Kidney glomerular epithelial cell (primary cell): ENCODE measurements around the gene GPR142.

Experiments
- DNase-seq: peaks from one replicate; lab custom pipeline; 2025; lab: John Stamatoyannopoulos, UW

Gene GPR142

DNA sequence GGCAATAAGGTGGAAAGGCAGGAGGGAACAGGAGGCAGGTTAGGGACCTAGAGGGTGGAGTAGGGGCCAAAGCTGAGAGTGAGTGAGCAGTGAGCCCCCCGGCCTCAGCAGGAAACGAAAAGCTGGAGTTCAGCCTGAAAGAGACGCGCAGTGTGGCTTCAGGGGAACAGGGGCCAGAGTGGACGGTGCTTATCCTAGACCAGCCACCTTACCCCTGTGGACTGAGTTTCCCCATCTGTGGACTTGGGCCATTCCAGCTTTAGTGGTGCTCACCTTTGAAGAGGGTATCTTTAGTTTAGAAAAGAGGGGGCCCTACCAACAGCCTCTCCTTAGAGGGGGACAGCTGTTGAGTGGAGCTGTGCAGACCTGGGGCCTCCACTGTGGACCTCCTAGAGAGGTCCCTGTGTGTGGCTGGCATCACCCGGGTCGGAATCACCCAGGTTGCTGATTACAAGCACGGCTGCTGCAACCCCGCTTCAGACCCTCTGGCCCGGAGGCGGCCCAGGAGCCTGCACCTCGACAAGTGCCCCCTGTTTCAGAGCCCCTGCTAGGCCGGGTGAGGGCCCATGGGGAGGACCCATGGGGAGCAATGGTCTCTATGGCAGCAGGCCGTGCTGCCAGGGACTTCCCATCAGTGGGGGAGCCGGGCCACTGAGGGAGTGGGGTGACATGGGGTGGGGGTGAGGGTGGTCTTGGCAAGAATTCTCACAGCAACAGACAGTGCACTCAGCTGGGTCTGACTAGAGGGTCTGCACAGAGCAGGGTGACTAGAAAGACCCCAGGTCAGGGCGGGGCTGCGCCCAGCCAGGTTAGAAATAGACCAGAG lies 2.6 kb downstream of the GPR142 start:
- DNase-seq = no peak

DNA sequence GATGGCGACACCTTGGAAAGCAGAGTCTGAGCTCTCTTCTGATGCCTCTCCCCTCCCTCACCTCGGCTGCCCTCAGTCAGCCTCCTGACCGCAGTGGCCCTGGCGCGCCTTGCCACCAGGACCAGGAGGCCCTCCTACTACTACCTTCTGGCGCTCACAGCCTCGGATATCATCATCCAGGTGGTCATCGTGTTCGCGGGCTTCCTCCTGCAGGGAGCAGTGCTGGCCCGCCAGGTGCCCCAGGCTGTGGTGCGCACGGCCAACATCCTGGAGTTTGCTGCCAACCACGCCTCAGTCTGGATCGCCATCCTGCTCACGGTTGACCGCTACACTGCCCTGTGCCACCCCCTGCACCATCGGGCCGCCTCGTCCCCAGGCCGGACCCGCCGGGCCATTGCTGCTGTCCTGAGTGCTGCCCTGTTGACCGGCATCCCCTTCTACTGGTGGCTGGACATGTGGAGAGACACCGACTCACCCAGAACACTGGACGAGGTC lies 4.4 kb downstream of the GPR142 start:
- no peak for DNase-seq

DNA sequence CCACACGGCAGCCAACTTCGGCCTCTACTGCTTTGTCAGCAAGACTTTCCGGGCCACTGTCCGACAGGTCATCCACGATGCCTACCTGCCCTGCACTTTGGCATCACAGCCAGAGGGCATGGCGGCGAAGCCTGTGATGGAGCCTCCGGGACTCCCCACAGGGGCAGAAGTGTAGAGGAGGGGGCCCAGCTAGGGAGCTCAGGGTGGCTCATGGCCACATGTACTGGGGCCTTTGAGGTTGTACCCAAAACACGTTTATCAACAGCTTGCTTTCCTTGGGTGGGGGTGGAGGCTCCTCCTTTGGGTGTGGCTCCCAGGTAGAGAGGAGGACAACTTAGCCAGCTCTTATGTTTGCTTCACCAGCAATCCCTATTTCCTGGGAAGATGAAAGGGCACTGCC lies 5.1 kb downstream of the GPR142 start:
- DNase-seq = no peak

DNA sequence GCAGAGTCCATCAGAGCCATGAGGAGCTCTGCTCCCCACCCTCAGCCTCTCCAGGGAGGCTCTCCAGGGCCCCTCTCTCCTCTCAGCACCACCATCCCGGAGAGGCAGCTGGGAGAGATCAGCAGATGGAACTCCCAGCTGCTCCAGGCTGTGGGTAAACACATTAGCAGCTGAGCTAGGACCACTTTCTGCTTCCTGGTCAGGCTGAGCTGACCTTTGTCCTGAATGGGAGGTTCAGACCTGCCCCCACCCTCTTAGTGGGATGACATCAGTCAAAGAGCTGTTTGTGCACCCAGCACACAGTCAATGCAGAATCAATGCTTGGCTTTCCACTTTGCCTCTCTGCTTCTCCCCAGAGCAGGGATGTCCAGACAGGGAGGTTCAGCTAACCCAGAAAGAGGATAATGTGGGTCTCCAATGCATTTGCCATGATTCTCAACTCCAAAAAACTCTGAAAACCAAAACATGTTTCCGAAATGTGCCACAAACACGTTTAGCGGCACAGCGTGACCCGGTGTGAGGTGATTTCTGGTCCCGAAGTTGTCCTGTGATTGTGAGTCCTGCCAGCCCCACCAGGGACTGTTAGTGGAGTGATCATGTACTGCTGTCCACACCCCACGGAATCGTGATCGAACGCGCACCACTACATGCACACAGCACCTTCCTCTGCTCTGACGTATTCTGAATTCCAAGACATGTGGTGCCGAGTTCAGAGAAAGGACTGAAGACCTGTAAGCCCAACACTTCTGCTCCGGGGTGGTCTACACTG lies 6.7 kb downstream of the GPR142 start:
- DNase-seq = no peak

DNA sequence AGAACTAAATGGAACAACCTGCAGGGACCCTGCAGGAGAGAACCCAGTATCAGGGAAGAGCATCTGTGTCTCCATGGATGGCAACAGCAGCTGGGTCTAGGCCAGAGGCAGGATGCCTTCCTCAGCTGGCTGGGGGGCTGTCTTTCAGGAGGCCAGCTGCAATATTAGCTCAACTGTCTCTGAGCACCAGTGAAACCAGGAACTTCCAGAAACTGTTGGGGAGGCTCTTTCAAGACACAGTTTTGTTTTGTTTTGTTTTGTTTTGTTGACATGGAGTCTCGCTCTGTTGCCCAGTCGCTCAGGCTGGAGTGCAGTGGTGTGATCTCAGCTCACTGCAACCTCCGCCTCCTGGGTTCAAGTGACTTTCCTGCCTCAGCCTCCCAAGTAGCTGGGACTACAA lies 7.6 kb downstream of the GPR142 start:
- DNase-seq = no peak

DNA sequence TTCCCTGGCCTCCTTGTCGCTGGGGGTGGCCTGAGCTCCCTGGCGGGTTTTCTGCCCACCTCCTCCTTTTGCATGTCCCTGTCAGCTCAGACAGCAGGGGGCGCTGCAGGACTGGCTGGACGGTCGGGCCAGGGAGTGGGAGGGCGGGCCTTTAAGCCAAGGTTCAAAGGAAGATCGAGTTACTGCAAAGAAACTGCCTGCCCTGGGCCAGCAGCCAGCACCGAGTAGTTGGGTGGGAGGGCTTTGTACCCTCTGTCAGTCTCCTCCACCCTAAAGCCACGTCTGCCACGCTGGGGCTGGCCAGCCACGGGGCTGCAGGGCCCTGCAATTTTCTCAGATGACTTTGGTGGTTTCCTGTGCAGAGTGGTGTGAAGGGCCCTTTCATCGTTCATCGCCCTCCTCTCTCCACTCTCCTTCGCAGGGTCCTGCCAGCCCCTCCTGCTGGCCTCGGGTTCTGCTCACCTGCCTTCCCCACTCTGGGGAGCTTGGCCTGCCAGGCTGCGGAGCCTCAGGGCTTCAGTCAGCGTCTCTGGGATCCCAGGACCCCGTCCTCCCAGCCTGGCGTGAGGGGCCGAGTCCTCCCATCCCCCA lies 12.3 kb downstream of the GPR142 start:
- peak; percentile 80 for DNase-seq

DNA sequence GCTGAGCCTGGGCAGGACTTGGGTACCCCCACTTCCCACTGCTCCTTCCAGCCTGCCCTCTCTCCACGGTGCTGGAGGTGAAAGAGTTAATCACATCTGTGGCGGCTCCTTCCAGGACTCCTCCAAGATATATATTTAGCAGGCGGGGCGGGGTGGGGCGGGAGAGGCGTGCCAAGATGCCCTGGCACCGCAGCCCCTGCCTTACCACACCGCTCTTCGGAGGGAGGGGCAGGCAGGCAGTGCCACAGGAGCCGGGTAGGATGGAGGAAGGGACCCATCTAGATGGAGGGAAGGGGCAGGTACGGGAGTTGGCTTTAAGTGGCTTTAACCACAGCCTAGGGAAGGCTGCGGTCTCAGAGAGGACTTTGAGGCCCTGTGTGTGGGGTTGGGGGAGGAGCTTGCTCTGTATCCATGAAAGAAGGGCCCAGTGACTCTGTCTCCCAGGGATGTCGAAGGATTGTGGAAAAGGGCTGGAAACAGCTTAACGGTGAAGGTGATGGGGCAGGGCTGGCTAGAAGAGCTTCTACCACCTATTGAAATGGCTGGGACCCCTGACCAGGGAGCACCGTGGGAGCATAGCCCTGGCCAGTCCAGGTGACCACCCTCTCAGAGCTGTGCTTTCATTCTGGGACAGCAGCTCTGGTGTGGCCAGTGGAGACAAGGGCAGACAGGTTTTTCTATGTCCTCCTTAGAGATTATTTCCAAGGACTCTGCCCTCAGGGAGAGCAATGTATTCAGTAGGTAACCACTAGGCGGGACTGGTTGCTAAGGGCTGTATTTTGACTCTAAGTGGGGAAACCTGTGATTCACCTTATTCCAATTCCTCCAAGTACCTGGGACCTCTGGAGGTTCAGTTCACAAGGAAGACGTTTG lies 13.0 kb downstream of the GPR142 start:
- DNase-seq = no peak

DNA sequence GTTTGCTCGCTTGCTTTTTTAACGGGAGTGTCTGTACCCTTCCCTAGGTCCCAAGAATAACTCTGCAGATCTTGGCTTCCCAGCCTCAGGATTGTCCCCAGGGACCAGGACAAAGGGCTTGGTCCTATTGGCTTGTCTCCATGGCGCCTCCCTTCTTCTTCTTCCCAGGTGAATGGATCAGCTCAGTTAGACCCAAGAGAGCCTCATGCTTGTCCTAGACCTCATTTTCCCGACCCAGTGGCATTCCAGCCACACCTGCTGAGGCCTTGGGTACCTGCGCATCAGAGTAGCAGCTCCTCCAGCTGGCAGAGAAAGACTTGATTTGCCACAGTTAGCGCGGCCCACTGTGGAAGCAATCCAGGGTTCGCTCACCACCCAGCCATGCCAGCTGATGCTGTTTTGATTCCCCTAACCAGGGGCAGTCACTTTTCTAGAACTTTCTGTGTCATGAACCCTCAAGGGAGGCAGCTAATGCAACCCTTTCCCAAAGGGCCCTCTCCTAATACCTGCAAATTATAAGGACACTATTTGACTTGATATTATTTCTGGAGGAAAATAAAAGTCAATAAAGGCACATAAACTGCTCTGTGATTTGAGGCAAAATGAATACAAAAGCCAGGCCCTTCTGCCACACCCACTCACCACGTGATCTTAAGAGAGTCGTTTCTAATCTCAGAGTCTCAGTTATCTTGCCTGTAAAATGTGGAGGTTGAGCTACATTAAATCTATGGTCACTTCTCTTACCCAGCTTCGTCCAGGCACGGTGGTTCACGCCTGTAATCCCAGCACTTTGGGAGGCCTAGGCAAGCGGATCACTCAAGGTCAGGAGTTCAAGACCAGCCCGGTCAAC lies 13.9 kb downstream of the GPR142 start:
- DNase-seq = no peak

DNA sequence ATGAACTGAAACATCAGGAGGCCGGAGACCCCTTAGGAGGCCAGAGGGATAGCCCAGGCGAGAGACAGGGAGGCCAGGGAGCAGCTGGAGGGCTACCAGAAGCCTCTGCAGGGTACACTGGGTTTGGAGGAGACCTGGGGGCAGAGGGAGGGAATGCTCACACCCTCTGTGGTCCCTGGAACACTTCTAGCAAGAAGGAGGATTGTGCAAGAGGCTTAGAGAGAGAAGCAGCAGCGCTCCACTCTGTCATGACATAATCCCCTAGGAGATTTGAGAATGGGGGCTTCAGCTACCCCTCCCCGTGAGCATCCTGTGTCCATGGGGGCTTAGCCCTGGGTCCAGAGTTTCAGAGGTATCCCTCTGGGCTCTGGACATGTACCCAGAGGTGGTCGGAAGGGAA lies 15.8 kb downstream of the GPR142 start:
- no peak for DNase-seq

DNA sequence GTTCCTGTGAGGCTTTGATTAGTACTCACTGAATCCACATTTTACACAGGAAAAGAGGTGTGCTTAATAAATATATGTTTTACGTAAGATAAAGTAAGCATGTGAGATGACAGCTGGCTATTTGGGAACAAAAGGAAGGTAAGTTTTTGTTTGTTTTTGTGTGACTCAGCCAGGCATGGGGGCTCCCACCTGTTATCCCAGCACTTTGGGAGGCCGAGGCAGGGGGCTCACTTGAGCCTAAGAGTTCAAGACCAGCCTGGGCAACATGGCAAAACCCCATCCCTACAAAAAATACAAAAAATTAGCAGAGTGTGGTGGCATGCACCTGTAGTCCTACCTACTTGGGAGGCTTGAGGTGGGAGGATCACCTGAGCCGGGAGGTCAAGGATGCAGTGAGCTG lies 17.9 kb downstream of the GPR142 start:
- no peak for DNase-seq

DNA sequence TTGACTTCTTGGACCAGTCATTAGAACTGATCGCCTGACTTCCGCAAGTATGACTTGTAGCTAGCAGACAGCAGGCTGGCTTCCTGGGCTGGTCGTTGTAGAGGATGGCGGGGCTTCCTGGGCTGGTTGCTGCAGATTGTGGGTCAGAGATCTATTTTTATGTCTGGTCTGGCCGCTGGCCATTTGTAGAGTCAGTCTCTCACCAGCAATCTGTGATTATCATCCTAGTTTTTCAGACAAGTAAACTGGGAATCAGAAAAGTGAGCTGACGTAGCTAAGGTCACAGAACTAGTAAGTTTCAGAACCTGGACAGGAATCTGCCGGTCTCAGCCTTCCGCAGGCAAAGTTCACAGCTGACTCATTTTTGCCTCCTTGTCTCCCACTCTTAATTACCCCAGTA lies 19.1 kb downstream of the GPR142 start:
- DNase-seq = no peak

DNA sequence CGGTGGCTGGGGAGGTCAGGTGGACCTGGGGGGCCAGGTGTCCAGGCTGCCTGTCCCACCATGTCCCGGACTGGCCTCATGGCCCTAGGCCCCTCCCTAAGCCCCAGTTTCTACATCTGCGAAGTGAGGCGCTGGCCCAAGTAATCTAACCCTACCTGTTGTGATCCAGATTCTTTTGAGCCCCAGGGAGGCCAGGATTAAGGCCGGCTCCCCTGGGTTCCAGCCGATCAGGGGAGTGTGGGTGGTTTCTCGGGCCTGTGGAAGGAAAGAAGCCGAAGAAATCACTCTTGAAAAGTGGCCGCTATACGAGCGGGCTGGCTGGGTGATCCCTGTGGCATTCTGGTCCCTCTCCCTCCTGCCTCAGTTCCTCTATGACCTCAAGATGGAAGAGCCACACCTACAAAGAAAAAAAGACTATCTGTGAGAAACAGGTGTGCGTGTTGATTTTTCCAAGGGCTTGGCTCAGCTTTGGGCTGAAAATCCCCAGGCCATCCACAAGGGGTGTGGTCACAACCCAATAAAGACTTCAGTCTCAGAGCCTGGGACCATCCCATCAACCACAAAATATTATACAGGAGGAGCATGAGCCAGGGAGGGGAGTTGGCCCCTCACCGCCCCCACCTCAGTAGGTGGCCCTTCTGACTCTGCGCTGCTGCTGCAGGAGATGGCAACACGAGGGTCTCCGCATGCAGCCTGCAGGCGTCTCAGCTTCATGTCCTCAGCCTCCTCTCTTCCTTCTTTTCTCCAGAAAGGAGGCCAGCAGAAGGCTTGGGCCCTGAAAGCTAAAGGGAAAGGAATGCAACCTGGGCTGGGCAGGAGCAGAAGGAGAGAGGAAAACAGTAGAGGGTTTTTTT lies 20.3 kb downstream of the GPR142 start:
- DNase-seq = no peak

DNA sequence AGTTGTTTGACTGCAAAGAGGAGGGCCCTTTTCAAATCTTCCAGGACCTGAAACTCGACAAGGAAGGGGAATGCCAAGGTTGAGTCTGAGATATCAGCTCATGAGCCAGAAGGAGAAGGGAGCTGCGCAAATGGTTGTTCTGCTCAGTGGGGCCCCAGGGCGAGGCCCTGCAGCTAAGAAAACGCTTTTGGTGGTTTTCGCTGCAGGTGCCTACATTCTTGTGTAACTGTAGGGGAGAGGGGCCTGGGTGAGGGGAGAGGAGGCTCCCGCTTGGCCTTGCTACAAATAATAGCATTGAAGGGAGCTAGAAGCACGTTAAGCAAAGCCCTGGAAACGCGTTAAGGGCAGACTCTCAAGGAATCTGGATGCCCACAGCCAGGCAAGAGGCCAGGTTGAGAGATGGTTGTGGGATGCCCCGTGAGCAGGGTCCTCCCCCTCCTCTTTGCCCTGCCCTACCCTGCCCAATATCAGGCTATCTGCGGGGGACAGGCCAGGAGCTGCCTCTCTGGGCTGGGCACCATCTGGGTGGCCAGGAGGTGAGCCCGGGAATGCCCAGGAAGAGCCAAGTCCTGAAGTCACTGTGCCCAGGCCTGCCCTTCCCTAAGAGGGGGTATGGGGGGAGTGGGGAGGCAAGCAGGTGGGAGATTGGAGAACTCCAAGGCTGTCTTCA lies 21.9 kb downstream of the GPR142 start:
- DNase-seq = no peak

DNA sequence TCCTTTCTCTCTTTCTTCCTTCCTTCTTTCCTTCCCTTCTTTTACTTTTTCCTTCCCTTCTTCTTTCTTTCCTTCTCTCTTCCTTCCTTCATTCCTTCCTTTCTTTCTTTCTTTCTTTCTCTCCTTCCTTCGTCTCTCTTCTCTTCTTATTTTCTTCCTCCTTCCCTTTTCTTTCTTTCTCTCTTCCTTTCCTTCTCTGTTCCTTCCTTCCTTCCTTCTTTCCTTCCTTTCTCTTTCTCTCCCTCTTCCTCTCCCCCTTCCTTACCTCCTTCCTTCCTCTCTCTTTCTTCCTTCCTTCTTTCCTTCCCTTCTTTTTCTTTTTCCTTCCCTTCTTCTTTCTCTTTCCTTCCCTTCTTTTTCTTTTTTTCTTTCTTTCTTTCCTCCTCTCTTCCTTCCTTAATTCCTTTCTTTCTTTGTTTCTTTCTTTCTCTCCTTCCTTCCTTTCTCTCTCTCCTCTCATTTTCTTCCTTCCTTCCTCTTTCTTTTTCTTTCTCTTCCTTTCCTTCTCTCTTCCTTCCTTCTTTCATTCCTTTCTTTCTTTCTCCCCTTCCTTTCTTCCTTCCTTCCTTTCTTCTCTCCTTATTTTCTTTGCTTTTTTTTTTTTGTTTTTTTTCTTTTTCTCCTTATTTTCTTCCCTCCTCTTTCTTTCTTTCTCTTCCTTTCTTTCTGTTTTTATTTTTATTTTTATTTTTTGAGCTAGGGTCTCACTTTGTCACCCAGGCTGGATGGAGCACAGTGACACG lies 22.8 kb downstream of the GPR142 start:
- DNase-seq = no peak

DNA sequence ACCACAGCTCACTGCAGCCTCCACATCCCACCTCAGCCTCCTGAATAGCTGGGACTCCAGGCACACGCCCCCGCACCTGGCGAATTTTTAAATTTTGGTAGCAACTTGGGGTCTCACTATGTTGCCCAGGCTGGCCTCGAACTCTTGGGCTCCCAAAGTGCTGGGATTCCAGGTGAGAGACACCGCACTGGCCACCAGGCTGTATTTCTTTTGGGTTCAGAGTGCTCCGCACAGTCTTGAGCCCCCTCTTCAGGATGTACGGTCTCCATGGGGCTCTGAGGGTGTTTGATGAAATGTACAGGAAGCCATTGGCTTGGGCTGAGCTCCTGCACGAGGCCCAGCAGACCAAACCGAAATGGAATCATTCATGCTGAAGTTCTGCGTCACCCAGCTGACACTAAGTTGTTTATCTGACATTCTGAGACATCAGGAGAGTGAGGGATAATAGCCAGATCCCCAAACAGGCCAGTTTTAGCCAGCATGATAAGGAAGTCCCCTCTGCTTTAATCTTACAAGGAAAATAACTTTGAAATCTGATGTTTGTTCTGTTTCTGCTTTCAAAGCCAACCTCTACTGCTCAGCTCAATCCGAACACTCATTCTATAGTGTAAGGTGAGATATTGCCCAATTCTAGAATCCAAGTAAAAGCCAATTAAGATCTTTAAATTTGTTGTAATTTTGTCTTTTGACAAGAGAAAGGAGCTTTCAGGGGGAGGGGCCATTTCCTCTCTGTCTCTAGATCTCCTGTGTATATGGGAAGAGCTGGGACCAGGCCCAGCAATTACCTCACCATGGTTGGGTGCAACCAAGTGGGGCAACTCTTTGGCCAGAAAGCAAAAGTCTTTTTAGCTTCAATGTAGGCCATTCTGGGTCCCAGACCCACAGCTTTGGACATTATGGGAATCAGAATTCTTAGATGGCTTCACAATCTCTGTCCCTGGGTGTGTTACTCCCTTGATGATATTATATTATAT lies 23.7 kb downstream of the GPR142 start:
- no peak for DNase-seq

DNA sequence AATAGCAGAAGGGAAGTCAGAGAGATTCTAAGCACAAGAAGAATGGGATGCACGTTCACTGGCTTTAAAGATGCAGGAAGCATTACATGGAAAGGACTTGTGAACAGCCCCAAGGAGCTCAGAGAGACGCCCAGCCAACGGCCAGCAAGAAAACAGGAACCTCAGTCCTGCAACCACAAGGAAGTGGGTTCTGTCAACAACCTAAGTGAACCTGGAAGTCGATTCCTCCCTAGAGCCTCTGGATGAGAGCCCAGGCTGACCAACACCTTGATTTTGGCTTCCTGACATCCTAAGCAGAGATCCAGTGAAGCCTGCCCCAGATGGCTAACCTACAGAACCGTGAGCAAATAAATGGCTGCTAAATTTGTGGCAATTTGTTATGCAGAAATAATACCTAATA lies 24.5 kb downstream of the GPR142 start:
- DNase-seq = no peak

DNA sequence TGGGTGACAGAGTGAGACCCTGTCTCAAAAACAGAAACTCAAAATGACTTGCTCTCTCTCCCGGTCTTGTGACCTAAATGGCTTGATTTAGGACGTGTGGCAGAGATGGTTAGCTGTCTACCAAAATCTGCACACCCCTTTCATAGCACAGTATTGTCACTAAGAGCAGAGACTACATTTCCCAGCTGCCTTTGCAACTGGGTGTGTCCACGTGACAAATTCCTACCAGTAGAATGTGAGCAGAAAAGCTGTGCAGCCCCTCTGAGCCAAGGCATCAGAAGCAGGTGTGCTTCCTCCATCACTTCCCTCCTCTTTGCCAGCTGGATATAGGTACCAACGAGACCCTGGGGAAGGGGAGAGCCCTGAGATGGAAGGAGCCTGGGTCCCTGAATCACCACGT lies 25.5 kb downstream of the GPR142 start:
- no peak for DNase-seq
